Measurements from ENCODE around the gene TANK. TPM values are rescaled to one million over a fixed set of nuclear protein-coding genes. Genes with fewer than 3 reads are reported as not detected.

The TANK gene
- total RNA-seq, 3 donors from 2014 or later (not counting 1 experiment from before 2014, with no cell fraction given): 68.9 to 121 (median 76.1) TPM

GRCh38 chr2:161170958-161171932 lies 11.0 kb downstream of the TANK start:
- Mint-ChIP-seq H3K9me3 (no peaks in the 10 kb centered on the region), H3K4me3 (no peak overlapping the region), H3K4me1 (peaks cover 66 to 75% of the 10 kb centered on the region in 2 donors), H3K36me3 (no peaks in the 10 kb centered on the region), H3K27ac (peak overlapping the region; percentile 30 to 40), H3K27me3 (ENCODE audit: low read depth in 2 of 2) (no peaks in the 10 kb centered on the region)
- Histone ChIP-seq H3K9me3 (ENCODE audit: control insufficient read depth, insufficient read depth, low read length) (no peaks in the 10 kb centered on the region), H3K4me3 (ENCODE audit: low read length) (no peak overlapping the region), H3K27me3 (ENCODE audit: control insufficient read depth, insufficient read depth, low read length) (no peaks in the 10 kb centered on the region), H3K27ac (ENCODE audit: low read length) (no peak overlapping the region), H3K36me3 (ENCODE audit: control insufficient read depth, insufficient read depth, low read length) (no peaks in the 10 kb centered on the region), H3K4me1 (ENCODE audit: control insufficient read depth, insufficient read depth, low read length) (peaks cover 20% of the 10 kb centered on the region)
- WGBS (ENCODE audit: insufficient coverage): 60% methylated on average over 1 of the region's 4 CpGs
- ATAC-seq: no peak
- intact Hi-C loops (cut with micrococcal nuclease): no loop called here
- no peak for TF ChIP-seq CTCF (IDR thresholded peaks at IDR 0.05)
- no peak for DNase-seq

DNA sequence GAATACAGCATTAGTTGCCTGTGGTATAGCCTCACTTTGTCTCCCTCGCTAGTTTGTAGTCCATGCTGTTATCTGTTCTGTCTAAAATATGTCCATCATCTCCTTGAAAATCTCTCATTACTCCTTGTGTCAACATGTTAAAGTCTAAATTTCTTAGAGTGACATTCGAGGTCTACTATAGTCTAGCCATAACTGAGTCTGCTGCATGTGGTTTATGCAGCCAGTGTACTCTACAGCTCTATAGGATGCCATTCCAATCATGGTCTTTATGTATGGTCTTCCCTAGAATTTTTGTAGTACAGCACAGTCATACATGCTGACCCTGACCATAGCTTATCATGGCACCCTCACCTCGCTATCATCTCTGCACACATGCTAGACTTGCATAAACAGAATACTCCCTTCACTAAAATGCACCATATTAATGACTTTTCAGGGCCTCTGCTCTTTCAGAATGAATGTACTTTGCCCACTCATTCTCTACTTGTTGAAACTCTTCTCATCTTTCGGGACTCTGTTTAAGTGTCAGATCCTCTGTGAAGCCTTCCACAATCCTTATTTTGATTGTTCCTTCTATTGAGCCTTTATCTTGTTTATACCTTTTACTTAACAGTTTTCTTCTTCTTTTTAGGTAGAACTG lies 12.8 kb downstream of the TANK start:
- WGBS (ENCODE audit: insufficient coverage): 82% methylated on average over 4 of the region's 4 CpGs
- ATAC-seq (no peak), DNase-seq (no peak)
- H3K27me3 Mint-ChIP-seq (ENCODE audit: low read depth in 2 of 2): no peaks in the 10 kb centered on the region
- TF ChIP-seq CTCF (IDR thresholded peaks at IDR 0.05): no peak
- Histone ChIP-seq H3K9me3 (ENCODE audit: control insufficient read depth, insufficient read depth, low read length) (no peaks in the 10 kb centered on the region), H3K27ac (ENCODE audit: low read length) (no peak overlapping the region), H3K4me3 (ENCODE audit: low read length) (no peak overlapping the region), H3K27me3 (ENCODE audit: control insufficient read depth, insufficient read depth, low read length) (no peaks in the 10 kb centered on the region), H3K36me3 (ENCODE audit: control insufficient read depth, insufficient read depth, low read length) (peaks cover 5% of the 10 kb centered on the region), H3K4me1 (ENCODE audit: control insufficient read depth, insufficient read depth, low read length) (peaks cover 3% of the 10 kb centered on the region)
- H3K36me3 Mint-ChIP-seq: no peaks in the 10 kb centered on the region
- H3K27ac Mint-ChIP-seq: peak overlapping the region in 1 of 2 donors; percentile 1
- intact Hi-C loops (cut with micrococcal nuclease): no loop called here
- no peaks in the 10 kb centered on the region for H3K9me3 Mint-ChIP-seq
- peaks cover 49 to 59% of the 10 kb centered on the region in 2 donors for H3K4me1 Mint-ChIP-seq
- H3K4me3 Mint-ChIP-seq: no peak overlapping the region

GRCh38 chr2:161173541-161174194 lies 13.4 kb downstream of the TANK start:
- no peaks in the 10 kb centered on the region for H3K27me3 Mint-ChIP-seq (ENCODE audit: low read depth in 2 of 2)
- TF ChIP-seq CTCF (IDR thresholded peaks at IDR 0.05): no peak
- intact Hi-C loops (cut with micrococcal nuclease): no loop called here
- peak overlapping the region in 1 of 2 donors; percentile 1 for H3K27ac Mint-ChIP-seq
- Histone ChIP-seq H3K36me3 (ENCODE audit: control insufficient read depth, insufficient read depth, low read length) (peaks cover 5% of the 10 kb centered on the region), H3K27me3 (ENCODE audit: control insufficient read depth, insufficient read depth, low read length) (no peaks in the 10 kb centered on the region), H3K4me3 (ENCODE audit: low read length) (no peak overlapping the region), H3K9me3 (ENCODE audit: control insufficient read depth, insufficient read depth, low read length) (no peaks in the 10 kb centered on the region), H3K4me1 (ENCODE audit: control insufficient read depth, insufficient read depth, low read length) (no peaks in the 10 kb centered on the region), H3K27ac (ENCODE audit: low read length) (no peak overlapping the region)
- DNase-seq (no peak), ATAC-seq (no peak)
- H3K36me3 Mint-ChIP-seq: no peaks in the 10 kb centered on the region
- peaks cover 50 to 59% of the 10 kb centered on the region in 2 donors for H3K4me1 Mint-ChIP-seq
- H3K9me3 Mint-ChIP-seq: no peaks in the 10 kb centered on the region
- WGBS (ENCODE audit: insufficient coverage): 100% methylated on average over 1 of the region's 2 CpGs
- no peak overlapping the region for H3K4me3 Mint-ChIP-seq
